ENCODE data around the gene FYB2.

The FYB2 gene

DNA sequence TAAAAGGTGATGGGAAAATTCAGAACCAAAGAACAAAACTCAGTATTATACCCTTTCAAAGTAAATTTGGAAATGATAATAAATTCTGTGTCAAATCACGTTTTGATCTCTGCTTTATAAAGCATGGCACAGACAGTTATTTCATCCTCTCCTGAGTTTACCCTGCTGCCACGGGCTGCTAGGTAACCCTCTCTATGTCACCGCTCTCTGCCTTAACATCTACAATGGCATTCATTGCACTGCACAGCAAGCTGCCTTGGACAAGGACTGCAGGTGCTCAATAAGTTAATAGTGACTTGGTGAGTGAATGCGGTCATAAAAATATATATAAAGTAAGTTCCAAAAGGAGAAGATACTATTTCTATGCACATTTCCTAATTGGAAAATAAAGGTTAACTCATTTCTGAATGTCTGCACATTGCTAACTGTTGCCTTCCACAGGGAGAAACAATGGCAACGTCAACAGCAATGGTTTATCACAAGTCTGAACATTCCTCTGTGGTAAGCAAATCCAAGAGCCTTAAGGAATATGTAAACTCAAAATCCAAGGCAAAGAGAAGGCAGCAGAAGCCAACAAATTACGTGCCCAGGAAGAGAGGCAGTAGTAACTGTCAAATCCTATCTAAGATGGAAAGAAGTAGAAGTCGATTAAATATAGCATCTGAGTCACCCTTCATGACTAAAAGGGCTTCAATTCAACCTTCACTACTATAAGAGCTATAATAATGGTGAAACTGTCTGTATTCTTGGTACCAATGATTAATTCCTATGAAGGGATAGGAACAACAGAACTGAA, 19.4 kb downstream of the FYB2 start:
- Histone ChIP-seq H3K36me3 (ENCODE audit: control insufficient read depth in 4 of 4, insufficient read depth in 4 of 4, low read length in 3 of 4) (no peaks in the 10 kb centered on the region), H3K4me1 (ENCODE audit: control extremely low read depth in 1 of 4, control insufficient read depth in 4 of 4, insufficient read depth in 4 of 4, low read length in 3 of 4) (no peaks in the 10 kb centered on the region), H3K27me3 (replicated peaks in 2 of 5; ENCODE audit: control insufficient read depth in 4 of 5, insufficient read depth in 5 of 5, low read length in 4 of 5) (no peaks in the 10 kb centered on the region), H3K9me3 (ENCODE audit: control extremely low read depth in 1 of 5, control insufficient read depth in 4 of 5, insufficient read depth in 2 of 5, low read depth in 1 of 5, low read length in 4 of 5) (no peaks in the 10 kb centered on the region), H3K4me3 (ENCODE audit: control insufficient read depth in 1 of 7, extremely low read depth in 1 of 7, insufficient read depth in 4 of 7, low read depth in 2 of 7, low read length in 6 of 7) (no peak overlapping the region), H3K27ac (ENCODE audit: insufficient read depth in 1 of 2, low read depth in 1 of 2, low read length in 2 of 2, poor library complexity in 1 of 2, severe bottlenecking in 2 of 2) (no peak overlapping the region)
- ChIA-PET POLR2A (no interaction called here), CTCF (interaction anchor here (1.2 kb wide), 1 partner anchor 21 kb away, joined by 4 read pairs; no protein-coding TSS in a partner anchor)
- DNase-seq, result no peak
- WGBS (ENCODE audit: insufficient coverage), result 83% methylated on average over 1 of the region's 7 CpGs

DNA sequence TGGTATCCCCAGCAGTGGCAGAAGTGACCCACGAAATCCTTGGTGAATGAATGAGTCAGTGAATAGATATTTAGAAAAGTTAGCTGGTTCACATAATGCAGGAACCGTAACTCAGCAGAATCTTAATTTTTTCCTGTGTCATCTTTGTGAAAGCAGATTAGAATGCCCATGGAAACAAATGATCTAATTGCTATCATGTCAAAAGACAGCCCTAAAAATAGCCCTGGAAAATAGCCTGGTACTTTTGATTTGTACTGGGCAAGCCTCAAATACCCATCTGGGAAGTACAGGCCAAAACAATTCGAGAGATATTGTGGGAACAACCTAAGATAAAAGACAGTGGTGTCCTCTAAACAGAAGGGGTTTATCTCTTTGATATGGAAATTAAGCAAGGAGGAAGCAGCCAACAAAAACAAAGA, 21.1 kb downstream of the FYB2 start:
- no peaks in the 10 kb centered on the region for H3K9me3 ChIP-seq (ENCODE audit: control extremely low read depth in 1 of 5, control insufficient read depth in 4 of 5, insufficient read depth in 2 of 5, low read depth in 1 of 5, low read length in 4 of 5)
- no peaks in the 10 kb centered on the region for H3K36me3 ChIP-seq (ENCODE audit: control insufficient read depth in 4 of 4, insufficient read depth in 4 of 4, low read length in 3 of 4)
- H3K4me3 ChIP-seq (ENCODE audit: control insufficient read depth in 1 of 7, extremely low read depth in 1 of 7, insufficient read depth in 4 of 7, low read depth in 2 of 7, low read length in 6 of 7), result no peak overlapping the region
- POLR2A ChIA-PET, result no interaction called here
- 78% methylated on average over 3 of the region's 3 CpGs for WGBS (ENCODE audit: insufficient coverage)
- H3K27me3 ChIP-seq (replicated peaks in 2 of 5; ENCODE audit: control insufficient read depth in 4 of 5, insufficient read depth in 5 of 5, low read length in 4 of 5), result peaks cover 0 to 2% (median 0%) of the 10 kb centered on the region in 5 experiments
- no peak for DNase-seq
- no peaks in the 10 kb centered on the region for H3K4me1 ChIP-seq (ENCODE audit: control extremely low read depth in 1 of 4, control insufficient read depth in 4 of 4, insufficient read depth in 4 of 4, low read length in 3 of 4)
- CTCF ChIA-PET, result no interaction called here
- no peak overlapping the region for H3K27ac ChIP-seq (ENCODE audit: insufficient read depth in 1 of 2, low read depth in 1 of 2, low read length in 2 of 2, poor library complexity in 1 of 2, severe bottlenecking in 2 of 2)

DNA sequence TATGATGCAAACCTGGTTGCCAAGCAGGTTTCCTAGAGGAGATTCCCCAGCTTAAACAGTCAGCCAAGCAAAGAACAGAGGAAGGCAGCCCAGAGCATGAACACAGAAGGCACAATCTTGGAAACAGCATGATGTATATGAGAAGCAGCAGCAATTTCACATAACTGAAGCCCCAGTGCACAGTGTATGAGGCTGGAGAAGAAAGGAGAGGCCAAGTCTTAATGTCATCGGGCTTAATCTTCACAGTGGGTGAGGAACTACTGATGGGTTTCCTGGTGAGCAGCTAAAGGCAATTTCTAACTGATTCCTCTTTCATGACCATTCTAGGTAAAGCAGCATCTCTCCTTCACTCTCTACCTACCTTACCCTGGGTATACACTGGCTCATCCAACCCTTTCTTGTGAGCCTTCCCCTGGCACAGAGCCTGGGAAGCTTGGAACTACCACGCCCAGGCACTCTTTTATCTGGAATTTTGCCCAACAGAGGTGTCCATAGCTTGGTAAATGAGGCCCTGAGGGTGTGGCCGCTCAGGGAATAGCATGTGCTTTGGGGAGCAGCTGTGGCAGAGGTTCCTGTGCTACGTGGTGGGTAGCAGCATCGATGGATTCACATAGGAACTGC, 22.0 kb downstream of the FYB2 start:
- POLR2A ChIA-PET, result no interaction called here

DNA sequence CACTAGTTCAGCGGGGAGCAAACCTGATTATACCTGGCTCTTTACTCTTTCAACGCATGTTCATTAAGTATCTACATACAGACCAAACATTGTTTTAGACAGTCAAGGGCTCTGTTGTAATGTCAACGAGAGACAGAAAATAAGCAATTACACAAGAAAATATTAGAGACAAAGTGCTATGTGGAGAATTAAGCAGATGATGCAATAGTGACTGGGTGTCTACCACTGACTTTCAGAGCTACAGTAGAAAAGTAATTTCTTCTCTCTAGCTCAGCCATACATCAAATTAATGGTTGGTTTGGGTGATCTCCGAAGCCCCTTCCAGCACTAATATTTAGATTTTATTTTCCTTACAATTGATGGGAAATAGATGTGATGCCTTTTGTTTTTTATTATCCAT, 23.3 kb downstream of the FYB2 start:
- Histone ChIP-seq H3K27ac (ENCODE audit: insufficient read depth in 1 of 2, low read depth in 1 of 2, low read length in 2 of 2, poor library complexity in 1 of 2, severe bottlenecking in 2 of 2) (no peak overlapping the region), H3K27me3 (replicated peaks in 2 of 5; ENCODE audit: control insufficient read depth in 4 of 5, insufficient read depth in 5 of 5, low read length in 4 of 5) (peaks cover 0 to 2% (median 0%) of the 10 kb centered on the region in 5 experiments), H3K4me1 (ENCODE audit: control extremely low read depth in 1 of 4, control insufficient read depth in 4 of 4, insufficient read depth in 4 of 4, low read length in 3 of 4) (no peaks in the 10 kb centered on the region), H3K9me3 (ENCODE audit: control extremely low read depth in 1 of 5, control insufficient read depth in 4 of 5, insufficient read depth in 2 of 5, low read depth in 1 of 5, low read length in 4 of 5) (no peaks in the 10 kb centered on the region), H3K4me3 (ENCODE audit: control insufficient read depth in 1 of 7, extremely low read depth in 1 of 7, insufficient read depth in 4 of 7, low read depth in 2 of 7, low read length in 6 of 7) (no peak overlapping the region), H3K36me3 (ENCODE audit: control insufficient read depth in 4 of 4, insufficient read depth in 4 of 4, low read length in 3 of 4) (no peaks in the 10 kb centered on the region)
- CTCF ChIA-PET, result no interaction called here
- POLR2A ChIA-PET, result no interaction called here
- no peak for DNase-seq
- no CpG with 5 or more reads among the region's 4 CpGs for WGBS (ENCODE audit: insufficient coverage)

More for the DNA sequence above, 22.0 kb downstream of the FYB2 start:
- WGBS (ENCODE audit: insufficient coverage), result 93% methylated on average over 4 of the region's 5 CpGs
- Histone ChIP-seq H3K4me3 (ENCODE audit: control insufficient read depth in 1 of 7, extremely low read depth in 1 of 7, insufficient read depth in 4 of 7, low read depth in 2 of 7, low read length in 6 of 7) (no peak overlapping the region), H3K27ac (ENCODE audit: insufficient read depth in 1 of 2, low read depth in 1 of 2, low read length in 2 of 2, poor library complexity in 1 of 2, severe bottlenecking in 2 of 2) (no peak overlapping the region), H3K36me3 (ENCODE audit: control insufficient read depth in 4 of 4, insufficient read depth in 4 of 4, low read length in 3 of 4) (no peaks in the 10 kb centered on the region), H3K4me1 (ENCODE audit: control extremely low read depth in 1 of 4, control insufficient read depth in 4 of 4, insufficient read depth in 4 of 4, low read length in 3 of 4) (no peaks in the 10 kb centered on the region), H3K9me3 (ENCODE audit: control extremely low read depth in 1 of 5, control insufficient read depth in 4 of 5, insufficient read depth in 2 of 5, low read depth in 1 of 5, low read length in 4 of 5) (no peaks in the 10 kb centered on the region), H3K27me3 (replicated peaks in 2 of 5; ENCODE audit: control insufficient read depth in 4 of 5, insufficient read depth in 5 of 5, low read length in 4 of 5) (peaks cover 0 to 2% (median 0%) of the 10 kb centered on the region in 5 experiments)
- CTCF ChIA-PET, result interaction anchor here (0.6 to 1.6 kb wide), 2 partner anchors 24 to 118 kb away, joined by 3 to 6 read pairs; no protein-coding TSS in a partner anchor
- no peak for DNase-seq

DNA sequence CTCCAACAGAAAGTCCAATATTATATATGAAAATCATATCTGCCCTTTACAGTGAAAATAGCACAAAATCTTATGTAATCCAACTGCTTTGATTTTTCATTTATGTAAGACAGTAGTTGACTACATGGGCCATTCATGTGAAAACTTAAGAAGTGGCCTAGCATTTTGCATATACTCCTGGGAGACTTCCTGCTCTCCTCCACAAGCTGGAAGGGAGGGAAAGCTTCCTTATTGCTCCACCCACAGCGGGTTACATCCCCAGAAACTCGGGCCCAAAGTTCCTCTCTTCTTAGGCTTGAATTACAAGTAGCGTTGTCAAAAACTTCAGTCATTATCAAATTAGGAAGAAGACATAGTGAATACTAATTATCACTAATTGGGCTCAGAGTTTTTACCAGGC, 29.2 kb downstream of the FYB2 start:
- ChIA-PET POLR2A (no interaction called here), CTCF (no interaction called here)
- no peak overlapping the region for H3K4me3 ChIP-seq (ENCODE audit: control insufficient read depth in 1 of 7, extremely low read depth in 1 of 7, insufficient read depth in 4 of 7, low read depth in 2 of 7, low read length in 6 of 7)
- WGBS (ENCODE audit: insufficient coverage), result 92% methylated on average over 2 of the region's 3 CpGs
- DNase-seq, result no peak
- H3K27me3 ChIP-seq (replicated peaks in 2 of 5; ENCODE audit: control insufficient read depth in 4 of 5, insufficient read depth in 5 of 5, low read length in 4 of 5), result peaks cover 0 to 2% (median 0%) of the 10 kb centered on the region in 5 experiments
- H3K9me3 ChIP-seq (ENCODE audit: control extremely low read depth in 1 of 5, control insufficient read depth in 4 of 5, insufficient read depth in 2 of 5, low read depth in 1 of 5, low read length in 4 of 5), result no peaks in the 10 kb centered on the region
- H3K36me3 ChIP-seq (ENCODE audit: control insufficient read depth in 4 of 4, insufficient read depth in 4 of 4, low read length in 3 of 4), result no peaks in the 10 kb centered on the region
- H3K27ac ChIP-seq (ENCODE audit: insufficient read depth in 1 of 2, low read depth in 1 of 2, low read length in 2 of 2, poor library complexity in 1 of 2, severe bottlenecking in 2 of 2), result no peak overlapping the region
- peaks cover 0 to 7% (median 3%) of the 10 kb centered on the region in 4 experiments for H3K4me1 ChIP-seq (ENCODE audit: control extremely low read depth in 1 of 4, control insufficient read depth in 4 of 4, insufficient read depth in 4 of 4, low read length in 3 of 4)

DNA sequence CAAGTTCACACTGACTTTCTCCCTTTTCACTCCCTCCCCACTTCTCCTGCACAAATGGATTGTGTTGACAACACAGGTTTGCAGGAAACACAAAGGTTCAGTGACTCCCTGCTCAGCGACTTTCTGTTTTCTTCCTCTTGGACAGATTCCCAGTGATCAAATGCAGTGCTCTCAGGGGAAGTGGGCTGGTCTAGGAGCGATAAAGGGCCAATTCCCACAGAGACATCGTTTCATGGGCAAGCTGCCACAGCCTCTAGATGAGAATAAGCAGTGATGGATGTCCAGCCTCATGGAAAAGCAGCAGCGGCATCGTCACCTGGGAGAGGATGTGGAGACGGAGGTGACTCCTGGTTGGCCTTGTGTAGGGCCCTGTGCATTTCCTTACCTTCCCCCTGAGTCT, 30.6 kb downstream of the FYB2 start:
- POLR2A ChIA-PET, result no interaction called here
- Histone ChIP-seq H3K9me3 (ENCODE audit: control extremely low read depth in 1 of 5, control insufficient read depth in 4 of 5, insufficient read depth in 2 of 5, low read depth in 1 of 5, low read length in 4 of 5) (no peaks in the 10 kb centered on the region), H3K27ac (ENCODE audit: insufficient read depth in 1 of 2, low read depth in 1 of 2, low read length in 2 of 2, poor library complexity in 1 of 2, severe bottlenecking in 2 of 2) (no peak overlapping the region), H3K36me3 (ENCODE audit: control insufficient read depth in 4 of 4, insufficient read depth in 4 of 4, low read length in 3 of 4) (no peaks in the 10 kb centered on the region), H3K4me3 (ENCODE audit: control insufficient read depth in 1 of 7, extremely low read depth in 1 of 7, insufficient read depth in 4 of 7, low read depth in 2 of 7, low read length in 6 of 7) (peak overlapping the region in 1 of 7 experiments; percentile 24), H3K4me1 (ENCODE audit: control extremely low read depth in 1 of 4, control insufficient read depth in 4 of 4, insufficient read depth in 4 of 4, low read length in 3 of 4) (peaks cover 0 to 7% (median 3%) of the 10 kb centered on the region in 4 experiments), H3K27me3 (replicated peaks in 2 of 5; ENCODE audit: control insufficient read depth in 4 of 5, insufficient read depth in 5 of 5, low read length in 4 of 5) (no peaks in the 10 kb centered on the region)
- CTCF ChIA-PET, result no interaction called here
- WGBS (ENCODE audit: insufficient coverage), result 4% methylated on average over 4 of the region's 6 CpGs
- peak in 1 of 3 donors; percentile 2 for DNase-seq

DNA sequence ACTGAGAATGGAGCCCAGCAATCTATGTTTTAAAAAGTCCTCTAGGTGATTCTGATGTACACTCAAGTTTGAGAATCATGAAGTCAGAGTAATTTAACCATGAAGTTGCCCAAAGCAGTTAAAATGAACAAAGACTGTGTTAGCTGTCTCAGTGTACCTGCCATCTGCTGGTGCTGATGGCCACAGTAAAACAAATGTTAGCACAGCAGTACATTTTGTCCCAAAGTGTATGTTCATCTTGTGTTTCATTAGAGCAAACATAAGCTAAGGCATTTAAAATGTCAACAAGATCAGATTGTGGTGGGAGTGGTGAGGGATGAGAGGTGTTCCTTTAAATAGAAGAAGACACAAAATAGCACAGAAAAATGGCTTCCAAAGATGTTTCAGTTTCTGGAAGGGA, 31.1 kb downstream of the FYB2 start:
- H3K36me3 ChIP-seq (ENCODE audit: control insufficient read depth in 4 of 4, insufficient read depth in 4 of 4, low read length in 3 of 4), result no peaks in the 10 kb centered on the region
- H3K4me1 ChIP-seq (ENCODE audit: control extremely low read depth in 1 of 4, control insufficient read depth in 4 of 4, insufficient read depth in 4 of 4, low read length in 3 of 4), result peaks cover 0 to 7% (median 3%) of the 10 kb centered on the region in 4 experiments
- DNase-seq, result no peak
- CTCF ChIA-PET, result interaction anchor here (0.7 kb wide), 1 partner anchor 13 kb away, joined by 3 read pairs; no protein-coding TSS in a partner anchor
- H3K9me3 ChIP-seq (ENCODE audit: control extremely low read depth in 1 of 5, control insufficient read depth in 4 of 5, insufficient read depth in 2 of 5, low read depth in 1 of 5, low read length in 4 of 5), result no peaks in the 10 kb centered on the region
- H3K27me3 ChIP-seq (replicated peaks in 2 of 5; ENCODE audit: control insufficient read depth in 4 of 5, insufficient read depth in 5 of 5, low read length in 4 of 5), result no peaks in the 10 kb centered on the region
- POLR2A ChIA-PET, result no interaction called here
- H3K27ac ChIP-seq (ENCODE audit: insufficient read depth in 1 of 2, low read depth in 1 of 2, low read length in 2 of 2, poor library complexity in 1 of 2, severe bottlenecking in 2 of 2), result no peak overlapping the region
- H3K4me3 ChIP-seq (ENCODE audit: control insufficient read depth in 1 of 7, extremely low read depth in 1 of 7, insufficient read depth in 4 of 7, low read depth in 2 of 7, low read length in 6 of 7), result no peak overlapping the region

Data from common myeloid progenitor, CD34-positive (primary cell).